Smooth muscle cell (in vitro differentiated cells): Measurements from ENCODE around the gene VSX2. TPM values are rescaled to one million over a fixed set of nuclear protein-coding genes. Genes with fewer than 3 reads are reported as not detected.

Experiments
- DNase-seq: peaks from one replicate; lab custom pipeline; 2025; ENCODE audit not compliant: unreplicated experiment; lab: John Stamatoyannopoulos, UW
- H2AFZ ChIP-seq: fragments of 200-600 bp; sonication (generic); 2 replicates; pipeline ENCODE4 v1.6.0; 2016; ENCODE audit warnings: antibody characterized with exemption, low read depth, mild to moderate bottlenecking
- H3F3A ChIP-seq: fragments of 200-600 bp; sonication (generic); 2 replicates; pipeline ENCODE4 v1.6.0; 2017; ENCODE audit warnings: antibody characterized with exemption, low read depth
- H3K27ac ChIP-seq: fragments of 200-600 bp; sonication (generic); 2 replicates; pipeline ENCODE4 v1.5.1; 2016; ENCODE audit warnings: low read depth, mild to moderate bottlenecking
- H3K27me3 ChIP-seq: fragments of 200-600 bp; sonication (generic); 2 replicates; pipeline ENCODE4 v1.6.1; 2016; ENCODE audit warnings: low read depth, mild to moderate bottlenecking
- H3K36me3 ChIP-seq: fragments of 200-600 bp; sonication (generic); 2 replicates; pipeline ENCODE4 v1.5.1; 2016; ENCODE audit warnings: low read depth
- H3K4me1 ChIP-seq: fragments of 200-600 bp; sonication (generic); 2 replicates; pipeline ENCODE4 v1.5.1; 2016; ENCODE audit warnings: low read depth
- H3K4me2 ChIP-seq: fragments of 200-600 bp; sonication (generic); 2 replicates; pipeline ENCODE4 v1.6.0; 2016; ENCODE audit warnings: mild to moderate bottlenecking
- H3K4me3 ChIP-seq: fragments of 200-600 bp; sonication (generic); 2 replicates; pipeline ENCODE4 v1.5.1; 2016; ENCODE audit warnings: mild to moderate bottlenecking
- H3K79me2 ChIP-seq: fragments of 200-600 bp; sonication (generic); 2 replicates; pipeline ENCODE4 v1.6.0; 2016; ENCODE audit warnings: low read depth, mild to moderate bottlenecking
- H3K9ac ChIP-seq: fragments of 200-600 bp; sonication (generic); 2 replicates; pipeline ENCODE4 v1.6.0; 2016; ENCODE audit warnings: low read depth
- H3K9me3 ChIP-seq: fragments of 200-600 bp; sonication (generic); replicated peaks from 2 replicates; pipeline ENCODE4 v1.5.1; 2016; ENCODE audit warnings: low read depth
- H4K20me1 ChIP-seq: fragments of 200-600 bp; sonication (generic); 2 replicates; pipeline ENCODE4 v1.6.0; 2016; ENCODE audit warnings: low read depth
- CTCF ChIP-seq: fragments of 200-600 bp; sonication (generic); IDR thresholded peaks from 2 replicates; pipeline ENCODE4 v1.5.1; 2017; ENCODE audit warnings: borderline replicate concordance, mild to moderate bottlenecking, antibody characterized with exemption; ENCODE audit not compliant: insufficient read depth, poor library complexity, severe bottlenecking
- WGBS: methylation state at CpG from one replicate; pipeline ENCODE4 v1.1.7; 2016; ENCODE audit warnings: low lambda C conversion rate; 5-methylcytosine and 5-hydroxymethylcytosine counted together
- polyA plus RNA-seq: library from polyadenylated mRNA; unstranded; fragments of >200 nt; fragmentation: Nextera tagmentation; extraction: Ambion mirVana; gene quantifications from 2 replicates; pipeline ENCODE4 v1.2.1, GENCODE V29; 2016
- total RNA-seq: library from RNA; depleted of rRNA; stranded (reverse); fragments of >200 nt; gene quantifications from 2 replicates; pipeline ENCODE4 v1.2.3, GENCODE V29; 2014

The VSX2 gene
- total and polyA plus RNA-seq, 2 experiments from 2014 or later = not detected

GRCh38 chr14:74301594-74302151 is 62.4 kb downstream of the VSX2 start:
- DNase-seq = no peak
- TF ChIP-seq CTCF = no peak
- H3K9me3 ChIP-seq = no peaks in the 10 kb centered on the region
- no peak overlapping the region for H3K27ac ChIP-seq
- H3F3A ChIP-seq = no peaks in the 10 kb centered on the region
- no peak overlapping the region for H3K9ac ChIP-seq
- peaks cover 24% of the 10 kb centered on the region for H3K79me2 ChIP-seq
- H3K4me3 ChIP-seq = peak overlapping the region; percentile 73
- peaks cover 42% of the 10 kb centered on the region for H4K20me1 ChIP-seq
- H3K4me1 ChIP-seq = peaks cover 3% of the 10 kb centered on the region
- WGBS = 32% methylated on average over 22 of the region's 22 CpGs
- H3K36me3 ChIP-seq = no peaks in the 10 kb centered on the region
- H2AFZ ChIP-seq = peak overlapping the region; percentile 97
- no peaks in the 10 kb centered on the region for H3K27me3 ChIP-seq
- peak overlapping the region; percentile 85 for H3K4me2 ChIP-seq

- Histone ChIP-seq H2AFZ (peak overlapping the region; percentile 97), H3K4me2 (peak overlapping the region; percentile 85), H3K4me3 (peak overlapping the region; percentile 73), H3F3A (no peaks in the 10 kb centered on the region), H3K36me3 (no peaks in the 10 kb centered on the region), H3K4me1 (peaks cover 3% of the 10 kb centered on the region), H3K27me3 (no peaks in the 10 kb centered on the region), H3K9ac (peak overlapping the region; percentile 48), H3K9me3 (no peaks in the 10 kb centered on the region), H4K20me1 (peaks cover 37% of the 10 kb centered on the region), H3K27ac (peak overlapping the region; percentile 30), H3K79me2 (peaks cover 24% of the 10 kb centered on the region)
- TF ChIP-seq CTCF = peak; percentile 33
- WGBS = 1% methylated on average over 6 of the region's 6 CpGs
- no peak for DNase-seq
Measured at GRCh38 chr14:74302152-74302628, 62.9 kb downstream of the VSX2 start.

DNA sequence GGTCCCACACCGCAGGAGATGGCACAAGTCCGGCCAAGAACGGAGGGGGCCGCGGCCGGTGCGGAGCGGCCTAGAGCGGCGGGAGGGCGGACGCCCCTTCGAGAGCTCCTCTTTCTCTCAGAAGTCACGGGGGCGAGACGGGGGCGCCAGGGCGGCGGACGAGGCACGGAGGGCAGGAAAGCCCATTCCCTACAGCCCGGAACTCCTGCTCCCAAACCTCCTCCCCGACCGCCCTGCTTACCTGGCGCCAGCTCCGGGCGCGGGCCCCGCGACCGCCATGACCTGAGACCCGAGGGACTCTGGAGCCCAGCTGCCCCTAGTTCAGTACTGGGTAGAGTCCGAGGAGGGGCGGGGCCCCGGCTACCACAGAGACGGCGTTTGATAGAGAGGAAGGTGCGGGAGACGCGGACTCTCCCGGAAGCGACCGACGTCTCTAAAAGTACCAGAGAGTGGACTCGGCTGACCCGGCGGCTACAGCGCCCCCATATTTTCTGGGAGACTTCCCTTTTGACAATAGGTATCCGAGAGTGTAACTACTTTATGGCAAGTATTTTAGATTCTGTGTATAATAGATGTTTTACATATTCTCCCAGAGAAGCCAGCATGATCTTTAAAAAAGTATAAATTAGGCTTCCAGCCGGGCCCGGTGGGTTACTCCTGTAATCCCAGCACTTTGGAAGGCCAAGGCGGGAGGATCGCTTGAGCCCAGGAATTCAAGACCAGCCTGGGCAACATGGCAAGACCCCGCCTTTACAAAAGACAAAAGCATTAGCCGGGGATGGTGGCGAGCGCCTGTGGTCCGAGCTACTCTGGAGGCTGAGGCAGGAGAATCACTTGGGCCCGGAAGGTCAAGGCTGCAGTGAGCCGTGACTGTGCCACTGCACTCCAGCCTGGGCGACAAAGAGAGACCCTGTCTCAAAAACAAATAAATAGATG is 63.7 kb downstream of the VSX2 start, which contains the start of gene ABCD4:
TSS of gene ABCD4 (minus strand) at position 301 of the 936 bp plus-strand sequence. CDS start at position 279, 22 bp downstream.
- Histone ChIP-seq H4K20me1 (peaks cover 30% of the 10 kb centered on the region), H3K27ac (peak within 1 kb of the TSS; percentile 30), H3K9me3 (no peaks in the 10 kb centered on the region), H3K4me3 (peak within 1 kb of the TSS; percentile 73), H3K27me3 (no peaks in the 10 kb centered on the region), H3K9ac (peak within 1 kb of the TSS; percentile 48), H3K36me3 (no peaks in the 10 kb centered on the region), H3K79me2 (peaks cover 24% of the 10 kb centered on the region), H2AFZ (peak within 1 kb of the TSS; percentile 97), H3K4me2 (peak within 1 kb of the TSS; percentile 85), H3K4me1 (peaks cover 3% of the 10 kb centered on the region), H3F3A (no peaks in the 10 kb centered on the region)
- peak; percentile 23 for TF ChIP-seq CTCF
- DNase-seq = peak; percentile 74
- 17% methylated on average over 55 of the region's 61 CpGs for WGBS
